HG03469 (cell line): ENCODE measurements around the gene RNF130.

Experiments
- ATAC-seq: cut with Tn5 transposase; IDR thresholded peaks from one replicate; pipeline ENCODE4 v1.9.1; 2021; ENCODE audit warnings: mild to moderate bottlenecking, moderate library complexity, moderate number of reproducible peaks; ENCODE audit not compliant: unreplicated experiment

RNF130 gene

GRCh38 chr5:180071531-180072255, at the start of gene RNF130:
TSS of gene RNF130 (minus strand) at chr5:180071759. CDS start at chr5:180071702, 57 bp downstream.
- no peak for ATAC-seq

GRCh38 chr5:180120237-180121101, 48.9 kb upstream of the RNF130 start:
- ATAC-seq, result no peak

- ATAC-seq, result no peak
Observed at GRCh38 chr5:180119903-180120236, 48.3 kb upstream of the RNF130 start.

GRCh38 chr5:180119031-180119902, 47.7 kb upstream of the RNF130 start:
- ATAC-seq, result no peak

- no peak for ATAC-seq
Observed at GRCh38 chr5:180118391-180118791, 46.8 kb upstream of the RNF130 start.

GRCh38 chr5:180117000-180117725, 45.6 kb upstream of the RNF130 start:
- ATAC-seq, result no peak

GRCh38 chr5:180116077-180116999, 44.8 kb upstream of the RNF130 start:
- ATAC-seq, result no peak

- no peak for ATAC-seq
Observed at GRCh38 chr5:180115326-180116076, 43.9 kb upstream of the RNF130 start.

GRCh38 chr5:180114304-180115003, 42.9 kb upstream of the RNF130 start:
- ATAC-seq, result no peak

- no peak for ATAC-seq
Observed at GRCh38 chr5:180113660-180114303, 42.2 kb upstream of the RNF130 start.

- ATAC-seq, result no peak
Observed at GRCh38 chr5:180112181-180112861, 40.8 kb upstream of the RNF130 start.

- ATAC-seq, result no peak
Observed at GRCh38 chr5:180111273-180112002, 39.9 kb upstream of the RNF130 start.

GRCh38 chr5:180109920-180110319, 38.4 kb upstream of the RNF130 start:
- no peak for ATAC-seq

- ATAC-seq, result no peak
Observed at GRCh38 chr5:180107005-180107404, 35.4 kb upstream of the RNF130 start.

- ATAC-seq, result no peak
Observed at GRCh38 chr5:180105827-180106312, 34.3 kb upstream of the RNF130 start.

- ATAC-seq, result no peak
Observed at GRCh38 chr5:180104168-180104530, 32.6 kb upstream of the RNF130 start.
